Mammary epithelial cell (primary cell): ENCODE data around the gene C6orf52.

Source experiments
- CTCF ChIP-seq, 2 donors: IDR thresholded peaks in 1 of 2; conservative IDR thresholded peaks in 1 of 2; 2 replicates each; pipeline ENCODE4 v1.5.1; 2011 to 2012; ENCODE audit warnings: inconsistent platforms in 2 of 2, low read length in 2 of 2, mild to moderate bottlenecking in 2 of 2, control low read depth in 1 of 2, low read depth in 1 of 2; ENCODE audit not compliant: insufficient read depth in 1 of 2; ENCODE audit errors: extremely low read depth in 1 of 2
- EZH2 ChIP-seq: IDR thresholded peaks from 2 replicates; pipeline ENCODE4 v1.6.1; 2012; ENCODE audit warnings: low read length, inconsistent platforms, borderline replicate concordance

GRCh38 chr6:10695086-10695657, 756 bp upstream of the C6orf52 start:
- TF ChIP-seq CTCF (conservative IDR thresholded peaks at IDR 0.05 in 1 of 2, IDR thresholded peaks at IDR 0.05 in 1 of 2; ENCODE audit: extremely low read depth in 1 of 2, insufficient read depth in 1 of 2, low read depth in 1 of 2, low read length in 2 of 2) (no peak), EZH2 (no peak)
